ENCODE data around the gene TBC1D10A.

Gene TBC1D10A

GRCh38 chr22:30246814-30247376 is 79.8 kb downstream of the TBC1D10A start:
- Histone ChIP-seq H3K4me1 (ENCODE audit: control insufficient read depth, insufficient read depth, low read length) (peaks cover 11% of the 10 kb centered on the region), H3K36me3 (ENCODE audit: control insufficient read depth, insufficient read depth, low read length, severe bottlenecking) (no peaks in the 10 kb centered on the region), H3K27me3 (replicated peaks; ENCODE audit: control insufficient read depth, insufficient read depth, low read length) (no peaks in the 10 kb centered on the region), H3K4me3 (ENCODE audit: low read length) (peak overlapping the region; percentile 80), H3K9ac (ENCODE audit: low read length) (no peak overlapping the region), H3K9me3 (ENCODE audit: control insufficient read depth, low read length) (no peaks in the 10 kb centered on the region)
- no peak for DNase-seq (ENCODE audit: low read depth)

- Histone ChIP-seq H3K9me3 (ENCODE audit: control insufficient read depth, low read length) (no peaks in the 10 kb centered on the region), H3K4me3 (ENCODE audit: low read length) (peak within 1 kb of the TSS; percentile 80), H3K4me1 (ENCODE audit: control insufficient read depth, insufficient read depth, low read length) (peaks cover 11% of the 10 kb centered on the region), H3K36me3 (ENCODE audit: control insufficient read depth, insufficient read depth, low read length, severe bottlenecking) (no peaks in the 10 kb centered on the region), H3K9ac (ENCODE audit: low read length) (peak within 1 kb of the TSS; percentile 57), H3K27me3 (replicated peaks; ENCODE audit: control insufficient read depth, insufficient read depth, low read length) (no peaks in the 10 kb centered on the region)
- peak; percentile 81 for DNase-seq (ENCODE audit: low read depth)
Measured at GRCh38 chr22:30245985-30246813, 80.5 kb downstream of the TBC1D10A start, which contains the start of gene LIF. Gene LIF (minus strand): TSS chr22:30246759. CDS start chr22:30246695, 64 bp downstream.

DNA sequence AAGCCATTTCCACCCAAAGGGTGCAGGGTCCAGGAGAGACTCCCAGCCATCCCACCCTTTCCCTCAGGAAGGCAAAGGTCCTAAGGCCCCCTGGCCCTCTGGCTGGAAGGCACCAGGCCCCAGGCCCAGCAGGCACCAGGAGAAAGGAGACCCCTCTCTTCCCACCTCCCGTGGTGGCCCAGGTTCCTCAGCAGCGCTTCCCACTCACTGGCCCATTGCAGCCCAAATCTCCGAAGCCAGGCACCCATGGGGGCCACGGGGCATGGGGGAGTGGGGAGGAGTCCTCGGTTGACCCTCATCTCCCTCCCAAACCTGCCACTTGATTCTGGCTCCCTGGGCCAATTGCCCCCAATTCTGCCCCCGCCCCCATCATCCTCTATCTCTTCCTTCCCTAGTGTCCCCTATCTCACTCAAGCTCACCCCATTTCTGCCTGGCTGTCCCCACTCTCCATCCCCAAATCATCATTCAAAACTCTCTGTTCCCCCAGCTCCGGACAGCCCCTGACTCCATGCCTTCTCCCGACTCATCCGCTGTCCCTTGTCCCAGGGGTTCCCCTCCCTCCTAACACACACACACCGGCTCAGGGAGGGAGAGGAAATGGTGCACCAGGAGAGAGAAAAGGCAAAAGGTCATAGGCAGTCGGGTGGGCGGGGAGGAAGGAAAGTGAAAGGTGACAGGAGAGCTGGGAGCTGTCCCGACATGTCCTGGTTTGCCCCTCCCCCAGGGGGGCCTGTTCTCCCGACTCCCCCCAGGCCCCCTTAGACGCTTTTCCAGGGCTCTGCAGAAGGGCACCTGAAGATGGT is 81.4 kb downstream of the TBC1D10A start:
- Histone ChIP-seq H3K36me3 (ENCODE audit: control insufficient read depth, insufficient read depth, low read length, severe bottlenecking) (no peaks in the 10 kb centered on the region), H3K9me3 (ENCODE audit: control insufficient read depth, low read length) (no peaks in the 10 kb centered on the region), H3K4me3 (ENCODE audit: low read length) (peak overlapping the region; percentile 80), H3K4me1 (ENCODE audit: control insufficient read depth, insufficient read depth, low read length) (peaks cover 11% of the 10 kb centered on the region), H3K9ac (ENCODE audit: low read length) (peak overlapping the region; percentile 57), H3K27me3 (replicated peaks; ENCODE audit: control insufficient read depth, insufficient read depth, low read length) (no peaks in the 10 kb centered on the region)
- DNase-seq (ENCODE audit: low read depth), result no peak

DNA sequence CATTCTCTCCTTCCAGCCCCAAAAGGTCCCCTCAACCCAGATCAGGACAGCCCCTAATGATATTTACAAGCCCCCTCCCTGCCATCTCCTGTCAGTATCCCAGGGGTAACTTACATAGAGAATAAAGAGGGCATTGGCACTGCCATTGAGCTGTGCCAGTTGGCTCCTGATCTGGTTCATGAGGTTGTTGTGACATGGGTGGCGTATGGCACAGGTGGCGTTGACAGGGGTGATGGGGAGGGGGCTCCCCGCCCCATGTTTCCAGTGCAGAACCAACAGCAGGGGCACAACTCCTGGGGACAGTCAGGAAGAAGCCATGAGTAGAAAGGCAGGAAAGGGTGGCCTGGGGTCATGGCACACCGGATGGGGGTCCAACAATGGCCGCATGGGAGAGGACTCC is 82.1 kb downstream of the TBC1D10A start:
- no peak overlapping the region for H3K4me3 ChIP-seq (ENCODE audit: low read length)
- H3K36me3 ChIP-seq (ENCODE audit: control insufficient read depth, insufficient read depth, low read length, severe bottlenecking), result no peaks in the 10 kb centered on the region
- H3K4me1 ChIP-seq (ENCODE audit: control insufficient read depth, insufficient read depth, low read length), result peaks cover 11% of the 10 kb centered on the region
- no peak for DNase-seq (ENCODE audit: low read depth)
- H3K9ac ChIP-seq (ENCODE audit: low read length), result no peak overlapping the region
- H3K27me3 ChIP-seq (replicated peaks; ENCODE audit: control insufficient read depth, insufficient read depth, low read length), result no peaks in the 10 kb centered on the region
- no peaks in the 10 kb centered on the region for H3K9me3 ChIP-seq (ENCODE audit: control insufficient read depth, low read length)

GRCh38 chr22:30244066-30244465 is 82.7 kb downstream of the TBC1D10A start:
- Histone ChIP-seq H3K9me3 (ENCODE audit: control insufficient read depth, low read length) (no peaks in the 10 kb centered on the region), H3K36me3 (ENCODE audit: control insufficient read depth, insufficient read depth, low read length, severe bottlenecking) (no peaks in the 10 kb centered on the region), H3K9ac (ENCODE audit: low read length) (no peak overlapping the region), H3K4me3 (ENCODE audit: low read length) (no peak overlapping the region), H3K4me1 (ENCODE audit: control insufficient read depth, insufficient read depth, low read length) (peaks cover 11% of the 10 kb centered on the region), H3K27me3 (replicated peaks; ENCODE audit: control insufficient read depth, insufficient read depth, low read length) (no peaks in the 10 kb centered on the region)
- no peak for DNase-seq (ENCODE audit: low read depth)

DNA sequence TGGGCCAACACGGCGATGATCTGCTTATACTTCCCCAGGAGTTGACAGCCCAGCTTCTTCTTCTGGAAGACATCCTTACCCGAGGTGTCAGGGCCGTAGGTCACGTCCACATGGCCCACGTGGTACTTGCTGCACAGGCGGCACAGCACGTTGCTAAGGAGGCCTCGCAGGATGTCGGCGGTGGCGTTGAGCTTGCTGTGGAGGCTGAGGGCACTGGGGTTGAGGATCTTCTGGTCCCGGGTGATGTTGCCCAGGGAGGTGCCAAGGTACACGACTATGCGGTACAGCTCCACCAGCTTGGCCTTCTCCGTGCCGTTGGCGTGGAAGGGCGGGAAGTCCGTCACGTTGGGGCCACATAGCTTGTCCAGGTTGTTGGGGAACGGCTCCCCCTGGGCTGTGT is 83.1 kb downstream of the TBC1D10A start:
- H3K36me3 ChIP-seq (ENCODE audit: control insufficient read depth, insufficient read depth, low read length, severe bottlenecking), result no peaks in the 10 kb centered on the region
- H3K4me3 ChIP-seq (ENCODE audit: low read length), result no peak overlapping the region
- H3K9ac ChIP-seq (ENCODE audit: low read length), result no peak overlapping the region
- H3K9me3 ChIP-seq (ENCODE audit: control insufficient read depth, low read length), result no peaks in the 10 kb centered on the region
- H3K27me3 ChIP-seq (replicated peaks; ENCODE audit: control insufficient read depth, insufficient read depth, low read length), result no peaks in the 10 kb centered on the region
- peaks cover 11% of the 10 kb centered on the region for H3K4me1 ChIP-seq (ENCODE audit: control insufficient read depth, insufficient read depth, low read length)
- DNase-seq (ENCODE audit: low read depth), result no peak

Measured in adipocyte (in vitro differentiated cells).